Thoracic aorta (tissue), 2 donors: ENCODE results near the gene PDZRN3. TPM values are rescaled to one million over a fixed set of nuclear protein-coding genes. Genes with fewer than 3 reads are reported as not detected.

Source experiments
- ATAC-seq: fragments of 150-250 bp; one replicate; pipeline ENCODE4 v1.8.0; 2017; ENCODE audit warnings: low read depth; ENCODE audit not compliant: insufficient number of reproducible peaks, low FRiP score
- DNase-seq: peaks from one replicate; pipeline ENCODE4 v3.0.0-alpha.2; 2020; ENCODE audit warnings: low spot score
- H3K27ac ChIP-seq, 2 donors: fragments of 200-600 bp; sonication (generic); 1 replicate in 1 of 2; 2 replicates in 1 of 2; pipeline ENCODE4 v1.5.1; 2016; ENCODE audit warnings: mild to moderate bottlenecking in 2 of 2, moderate library complexity in 2 of 2
- H3K27me3 ChIP-seq: fragments of 200-600 bp; sonication (generic); replicated peaks from 2 replicates; pipeline ENCODE4 v1.6.0; 2016; ENCODE audit warnings: mild to moderate bottlenecking; ENCODE audit not compliant: insufficient read depth
- H3K36me3 ChIP-seq: fragments of 200-600 bp; sonication (generic); one replicate; pipeline ENCODE4 v1.5.1; 2016
- H3K4me1 ChIP-seq, 2 donors: fragments of 200-600 bp; sonication (generic); 1 replicate in 1 of 2; 2 replicates in 1 of 2; pipeline versions ENCODE4 v1.5.1 to v1.6.0; 2016; ENCODE audit warnings: low read depth in 2 of 2, mild to moderate bottlenecking in 1 of 2; ENCODE audit not compliant: control insufficient read depth in 1 of 2
- H3K4me3 ChIP-seq: fragments of 200-600 bp; sonication (generic); 2 replicates; pipeline ENCODE4 v1.5.1; 2016; ENCODE audit warnings: mild to moderate bottlenecking
- H3K9me3 ChIP-seq: fragments of 200-600 bp; sonication (generic); 2 replicates; pipeline ENCODE4 v1.5.1; 2016
- CTCF ChIP-seq: fragments of 200-600 bp; sonication (generic); IDR thresholded peaks from one replicate; pipeline ENCODE4 v1.5.1; 2019; ENCODE audit warnings: antibody characterized with exemption
- total RNA-seq, 2 donors: library from RNA; depleted of rRNA; stranded (reverse); fragments of >200 nt; gene quantifications; one replicate each; pipeline versions ENCODE4 v1.1.0 to v1.2.3, GENCODE V29; 2016

Gene PDZRN3
- total RNA-seq, 2 donors from 2014 or later = 140 to 166 TPM

- Histone ChIP-seq H3K27me3 (no peaks in the 10 kb centered on the region), H3K4me1 (peaks cover 7 to 50% of the 10 kb centered on the region in 2 donors), H3K36me3 (no peaks in the 10 kb centered on the region), H3K27ac (peak overlapping the region in 1 of 2 donors; percentile 33), H3K4me3 (no peak overlapping the region), H3K9me3 (no peaks in the 10 kb centered on the region)
- no peak for TF ChIP-seq CTCF
- DNase-seq = no peak
- ATAC-seq = no peak
Measured at GRCh38 chr3:73556520-73557372, 68.0 kb downstream of the PDZRN3 start.

- peaks cover 7 to 38% of the 10 kb centered on the region in 2 donors for H3K4me1 ChIP-seq
- ATAC-seq = no peak
Measured at GRCh38 chr3:73555076-73555475, 69.7 kb downstream of the PDZRN3 start.

GRCh38 chr3:73552700-73553099 lies 72.0 kb downstream of the PDZRN3 start:
- H3K4me1 ChIP-seq = peaks cover 3 to 27% of the 10 kb centered on the region in 2 donors
- H3K4me3 ChIP-seq = no peak overlapping the region
- no peaks in the 10 kb centered on the region for H3K9me3 ChIP-seq
- H3K27ac ChIP-seq = no peak overlapping the region
- H3K36me3 ChIP-seq = no peaks in the 10 kb centered on the region
- no peaks in the 10 kb centered on the region for H3K27me3 ChIP-seq
- DNase-seq (no peak), ATAC-seq (no peak)
- no peak for TF ChIP-seq CTCF

More at GRCh38 chr3:73555076-73555475, 69.7 kb downstream of the PDZRN3 start:
- Histone ChIP-seq H3K36me3 (no peaks in the 10 kb centered on the region), H3K4me3 (no peak overlapping the region), H3K27me3 (no peaks in the 10 kb centered on the region), H3K27ac (no peak overlapping the region), H3K9me3 (no peaks in the 10 kb centered on the region)
- no peak for DNase-seq
- no peak for TF ChIP-seq CTCF

GRCh38 chr3:73550032-73550431 lies 74.7 kb downstream of the PDZRN3 start:
- no peak overlapping the region for H3K4me3 ChIP-seq
- no peak for TF ChIP-seq CTCF
- H3K27ac ChIP-seq = no peak overlapping the region
- no peaks in the 10 kb centered on the region for H3K9me3 ChIP-seq
- H3K4me1 ChIP-seq = peaks cover 6 to 38% of the 10 kb centered on the region in 2 donors
- H3K27me3 ChIP-seq = no peaks in the 10 kb centered on the region
- no peak for ATAC-seq
- no peak for DNase-seq
- no peaks in the 10 kb centered on the region for H3K36me3 ChIP-seq

- no peaks in the 10 kb centered on the region for H3K36me3 ChIP-seq
- no peak overlapping the region for H3K27ac ChIP-seq
- H3K9me3 ChIP-seq = no peaks in the 10 kb centered on the region
- H3K27me3 ChIP-seq = no peaks in the 10 kb centered on the region
- no peak overlapping the region for H3K4me3 ChIP-seq
- ATAC-seq (no peak), DNase-seq (no peak)
- H3K4me1 ChIP-seq = peaks cover 6 to 42% of the 10 kb centered on the region in 2 donors
- TF ChIP-seq CTCF = no peak
Measured at GRCh38 chr3:73549051-73549600, 75.6 kb downstream of the PDZRN3 start.
